ENCODE measurements around the gene TXNL1.

GRCh38 chr18:56662902-56663301 lies 24.5 kb upstream of the TXNL1 start:
- TF ChIP-seq CTCF (IDR thresholded peaks at IDR 0.05; ENCODE audit: low read length) = no peak
- TF ChIP-seq EZH2 (optimal IDR thresholded peaks at IDR 0.05; ENCODE audit: low read depth, low read length) = no peak
